ENCODE measurements around the gene GRK2. TPM values are rescaled to one million over a fixed set of nuclear protein-coding genes. Genes with fewer than 3 reads are reported as not detected.

GRK2 gene
- total and polyA plus RNA-seq, 9 of the 15 experiments (the other 6 are each of a cell fraction or from before 2014, with no cell fraction given), result 0.24 to 95.8 (median 56.5) TPM

GRCh38 chr11:67284811-67285540, 18.7 kb downstream of the GRK2 start:
- peaks cover 15 to 64% of the 10 kb centered on the region in 2 experiments for H3K4me1 ChIP-seq (replicated peaks in 1 of 2; ENCODE audit: control insufficient read depth in 2 of 2, insufficient read depth in 2 of 2, low read length in 2 of 2)
- in situ Hi-C loops (cut with MboI), result no loop called here
- CTCF ChIA-PET (ENCODE audit: low intra/inter-chr PET ratio), result no interaction called here

More at GRCh38 chr11:67284811-67285540, 18.7 kb downstream of the GRK2 start:
- no TSS peak for BruUV-seq (replicated peaks)
- Histone ChIP-seq H3K9me1 (ENCODE audit: control insufficient read depth, insufficient read depth, low read length) (no peaks in the 10 kb centered on the region), H3K79me2 (ENCODE audit: control insufficient read depth, insufficient read depth, low read length) (peaks cover 7% of the 10 kb centered on the region), H3K27me3 (ENCODE audit: control insufficient read depth in 2 of 2, insufficient read depth in 2 of 2, low read length in 2 of 2) (no peaks in the 10 kb centered on the region), H3K36me3 (ENCODE audit: control insufficient read depth, insufficient read depth, low read length) (peaks cover 78% of the 10 kb centered on the region; the same call in 2 of the 3 replicates), H4K20me1 (replicated peaks; ENCODE audit: control insufficient read depth, insufficient read depth, low read length) (no peaks in the 10 kb centered on the region), H3K4me3 (no peak overlapping the region), H3K9me3 (replicated peaks; ENCODE audit: control insufficient read depth, insufficient read depth, low read depth, low read length) (no peaks in the 10 kb centered on the region), H3K4me2 (ENCODE audit: insufficient read depth, low read length) (no peak overlapping the region), H3K9ac (ENCODE audit: insufficient read depth in 1 of 2, low read depth in 2 of 2, low read length in 2 of 2) (no peak overlapping the region), H2AFZ (ENCODE audit: low read depth, low read length) (no peak overlapping the region), H3K27ac (ENCODE audit: extremely low read depth, low read depth, low read length) (no peak overlapping the region)
- TF ChIP-seq ZNF263 (CRISPR knock-in tag; IDR thresholded peaks at IDR 0.05; ENCODE audit: borderline replicate concordance) (no peak), HNRNPL (IDR thresholded peaks at IDR 0.05; ENCODE audit: low read depth, low read length) (0 out of 2 replicates have a peak, but pooled peaks have one; percentile 37), HMGN3 (IDR thresholded peaks at IDR 0.05; ENCODE audit: borderline replicate concordance, extremely low read depth, insufficient read length, low read depth, low read length) (no peak), TFAP4 (CRISPR knock-in tag; IDR thresholded peaks at IDR 0.05; ENCODE audit: borderline replicate concordance) (no peak; the same call in 1 of the 2 replicates), TGIF2 (CRISPR knock-in tag; IDR thresholded peaks at IDR 0.05) (no peak), ZBED1 (IDR thresholded peaks at IDR 0.05) (no peak), GTF2F1 (IDR thresholded peaks at IDR 0.05; ENCODE audit: low read depth, low read length) (no peak), EP300 (IDR thresholded peaks at IDR 0.05; ENCODE audit: low read length) (no peak), BRCA1 (IDR thresholded peaks at IDR 0.05) (no peak), BRCA1 (CRISPR knock-in tag; IDR thresholded peaks at IDR 0.05) (no peak), ZFX (CRISPR knock-in tag; IDR thresholded peaks at IDR 0.05) (0 out of 2 replicates have a peak, but pooled peaks have one; percentile 15), HNRNPLL (IDR thresholded peaks at IDR 0.05; ENCODE audit: low read depth, low read length, poor library complexity, severe bottlenecking) (no peak), E2F8 (IDR thresholded peaks at IDR 0.05; ENCODE audit: low read depth, partially characterized antibody) (no peak), NFXL1 (CRISPR knock-in tag; IDR thresholded peaks at IDR 0.05) (no peak), RBFOX2 (IDR thresholded peaks at IDR 0.05; ENCODE audit: low read depth, low read length) (0 out of 2 replicates have a peak, but pooled peaks have one; percentile 1), POLR2G (IDR thresholded peaks at IDR 0.05; ENCODE audit: low read depth, low read length) (peak; percentile 37), NCOR1 (IDR thresholded peaks at IDR 0.05) (no peak)
- intact Hi-C loops (cut with micrococcal nuclease), result no loop called here
- WGBS (ENCODE audit: insufficient coverage, low coverage, missing lambda C conversion rate), result 87% methylated on average over 42 of the region's 45 CpGs
- POLR2A ChIA-PET, result interaction anchor here (0.5 to 0.7 kb wide), 2 partner anchors 113 to 322 kb away, joined by 3 read pairs; no protein-coding TSS in a partner anchor
- no peak for DNase-seq (ENCODE audit: extremely low read depth in 1 of 4, low spot score in 3 of 4)
- no peak for ATAC-seq
- no peak for FAIRE-seq

Measured in K562 (cell line).